HG03095 (cell line): ENCODE measurements around the gene ZNRF1.
A peak's percentile ranks its signal among the peaks of the same experiment; 100 is the strongest.
"Not testable (repeated sequence)": the region's sequence is repeated elsewhere in the genome, so short reads cannot be mapped to it uniquely, and the experiment has no call there.

Experiments
- ATAC-seq: cut with Tn5 transposase; IDR thresholded peaks from one replicate; pipeline ENCODE4 v1.9.1; 2021; ENCODE audit warnings: moderate library complexity; ENCODE audit not compliant: unreplicated experiment

Gene ZNRF1

DNA sequence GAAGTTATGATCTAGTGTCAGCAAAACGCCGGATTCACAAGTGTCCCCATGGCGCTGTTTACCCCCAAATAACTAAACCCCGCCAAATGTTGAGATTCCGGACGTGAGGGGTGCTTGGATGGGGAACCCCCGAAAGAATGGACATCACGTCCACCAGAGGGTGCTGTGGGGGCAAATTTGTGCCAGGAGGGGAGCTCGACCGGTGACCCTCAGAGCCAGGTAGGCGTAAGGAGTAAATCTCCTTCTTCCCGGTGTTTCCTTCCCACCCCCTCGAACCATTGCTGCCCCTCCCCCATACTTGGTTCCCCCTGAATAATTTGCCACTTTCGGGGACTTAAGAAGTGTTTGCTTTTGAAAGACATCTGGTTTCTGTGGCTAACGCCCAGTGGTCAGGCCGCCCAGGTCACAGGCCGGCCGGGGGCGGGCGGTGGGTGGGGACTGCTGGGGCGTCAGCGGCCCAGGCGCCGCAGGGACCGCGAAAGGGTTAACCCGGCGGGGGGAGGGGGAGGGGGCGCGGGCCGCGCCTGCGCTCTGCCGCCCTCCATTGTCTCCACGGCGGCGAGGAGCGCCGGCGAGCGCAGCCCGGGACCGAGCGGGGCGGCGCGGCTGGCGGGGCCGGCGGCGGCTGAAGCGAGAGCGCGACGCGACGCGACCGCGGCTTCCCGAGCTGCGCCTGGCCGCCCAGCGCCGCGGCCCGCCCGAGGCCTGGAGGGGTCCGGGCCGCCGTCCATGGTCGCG, at the start of gene ZNRF1:
Gene ZNRF1 (plus strand): TSS at position 544 of the 738 bp plus-strand sequence. CDS start 648 bp downstream, outside the sequence.
- peak; percentile 61 for ATAC-seq

DNA sequence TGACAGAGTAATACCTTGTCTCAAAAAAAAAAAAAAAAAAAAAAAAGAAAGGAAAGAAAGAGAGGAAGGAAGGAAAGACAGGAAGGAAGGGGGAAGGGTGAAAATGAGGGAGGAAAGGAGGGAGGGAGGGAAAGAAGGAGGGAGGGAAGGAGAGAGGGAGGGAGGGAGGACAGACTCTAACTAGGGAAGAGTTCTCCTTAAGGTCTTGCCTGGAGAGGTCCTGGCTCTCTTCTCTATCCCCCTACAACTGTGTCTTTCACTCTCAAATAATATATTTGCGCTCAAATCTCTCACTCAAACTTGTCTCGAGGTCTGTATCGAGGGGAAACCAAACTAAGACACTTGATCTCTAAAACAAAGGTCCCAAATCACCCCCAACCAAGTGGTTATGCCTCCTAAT, 49.5 kb upstream of the ZNRF1 start:
- no peak for ATAC-seq

DNA sequence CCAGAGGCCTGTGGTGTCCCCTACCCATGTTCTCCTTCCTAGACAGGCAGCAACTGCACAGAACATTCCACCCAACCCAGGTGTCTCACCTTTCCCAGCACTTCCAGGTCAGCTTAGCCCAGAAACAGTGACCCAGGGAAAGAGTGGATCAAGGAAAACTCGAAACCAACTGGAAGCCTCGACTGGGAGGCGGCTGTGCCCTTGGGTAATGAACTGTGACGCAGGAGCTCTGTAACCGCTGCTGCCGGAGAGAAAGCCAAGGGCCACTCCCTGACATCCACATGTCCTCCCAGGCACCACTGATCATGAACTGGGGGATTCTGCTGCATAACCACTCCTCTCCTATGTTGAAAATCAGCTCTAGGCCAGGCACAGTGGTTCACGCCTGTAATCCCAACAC, 48.3 kb upstream of the ZNRF1 start:
- ATAC-seq = no peak

DNA sequence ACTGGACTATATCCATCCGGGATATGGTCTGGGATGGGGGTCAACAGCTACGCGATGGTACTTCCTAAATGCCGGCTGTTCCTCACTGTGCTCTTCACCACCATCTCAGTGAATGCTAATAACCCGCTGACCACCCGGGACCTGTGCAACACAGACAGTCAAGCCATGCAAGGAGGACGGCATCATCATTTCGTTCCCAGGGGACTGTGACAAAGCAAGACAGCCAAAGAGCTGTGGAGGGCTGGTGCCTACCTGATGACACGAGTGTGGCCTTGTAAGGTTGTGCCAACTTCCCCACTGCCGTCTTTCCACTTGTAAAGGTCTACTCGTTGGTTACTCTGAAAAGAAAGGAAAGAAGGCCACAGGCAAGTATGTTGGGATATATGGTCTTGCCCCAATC, 47.6 kb upstream of the ZNRF1 start:
- ATAC-seq = no peak

DNA sequence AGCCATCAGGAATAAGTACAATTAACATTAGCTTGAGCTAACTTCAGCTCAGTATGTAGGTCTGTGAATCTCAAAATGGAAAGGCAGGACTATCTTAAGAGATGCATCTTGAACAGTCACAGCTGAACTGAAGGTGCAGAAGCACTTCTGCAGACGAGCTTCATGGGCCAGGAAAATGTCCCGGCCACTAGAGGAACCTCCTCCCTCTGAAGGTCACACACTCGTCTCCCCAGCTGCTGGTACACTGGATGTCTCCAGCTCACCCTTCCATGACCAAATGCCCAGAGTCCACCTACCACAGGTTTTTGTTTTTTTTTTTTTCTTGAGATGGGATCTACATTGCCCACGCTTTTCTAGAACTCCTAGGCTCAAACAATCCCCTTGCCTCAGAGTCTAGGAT, 47.1 kb upstream of the ZNRF1 start:
- no peak for ATAC-seq

DNA sequence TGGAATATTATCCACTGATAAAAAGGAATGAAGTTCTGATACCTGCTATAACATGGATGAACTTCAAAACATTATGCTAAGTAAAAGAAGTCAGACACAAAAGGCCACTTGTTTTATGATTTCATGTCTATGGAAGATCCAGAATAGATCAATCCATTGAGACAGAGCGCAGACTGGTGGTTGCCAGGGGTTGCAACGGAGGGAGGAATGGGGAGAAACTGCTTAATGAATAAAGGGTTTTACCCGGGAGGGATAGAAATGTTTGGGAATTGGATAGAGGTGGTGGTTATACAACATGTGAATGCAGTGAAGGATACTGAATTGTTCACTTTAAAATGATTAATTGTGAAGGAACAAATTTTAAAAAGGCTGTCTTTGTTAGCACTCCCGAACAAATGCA, 44.1 kb upstream of the ZNRF1 start:
- no peak for ATAC-seq

DNA sequence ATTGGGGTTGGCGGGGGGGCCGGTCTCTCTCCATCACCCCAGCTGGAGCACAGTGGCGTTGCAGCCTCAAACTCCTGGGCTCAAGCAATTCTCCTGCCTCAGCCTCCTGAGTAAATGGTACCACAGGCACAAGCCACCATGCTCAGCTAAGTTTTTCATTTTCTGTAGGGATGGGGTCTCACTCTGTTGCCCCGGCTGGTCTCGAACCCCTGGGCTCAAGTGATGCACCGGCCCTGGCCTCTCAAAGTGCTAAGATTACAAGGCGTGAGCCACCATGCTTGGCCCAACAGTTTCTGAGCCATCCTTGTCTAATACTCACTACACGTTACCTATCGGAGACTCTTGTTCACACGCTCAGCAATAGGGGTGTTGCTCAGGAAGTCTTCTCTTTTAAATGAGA, 25.5 kb upstream of the ZNRF1 start:
- no peak for ATAC-seq

DNA sequence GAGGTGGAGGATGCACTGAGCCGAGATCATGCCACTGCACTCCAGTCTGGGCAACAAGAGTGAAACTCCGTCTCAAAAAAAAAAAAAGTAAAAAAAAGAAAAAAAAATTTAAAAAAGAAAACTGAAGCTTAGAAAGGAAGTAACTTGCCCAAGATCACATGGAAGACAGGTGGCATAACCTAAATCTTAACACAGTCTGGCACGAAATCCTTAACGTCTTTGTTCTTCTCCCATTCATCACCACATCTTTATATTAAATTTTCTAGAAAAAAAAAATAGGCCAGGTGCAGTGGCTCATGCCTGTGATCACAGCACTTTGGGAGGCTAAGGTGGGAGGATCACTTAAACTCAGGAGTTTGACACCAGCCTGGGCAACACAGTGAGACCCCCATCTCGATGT, 23.2 kb upstream of the ZNRF1 start:
- no peak for ATAC-seq

DNA sequence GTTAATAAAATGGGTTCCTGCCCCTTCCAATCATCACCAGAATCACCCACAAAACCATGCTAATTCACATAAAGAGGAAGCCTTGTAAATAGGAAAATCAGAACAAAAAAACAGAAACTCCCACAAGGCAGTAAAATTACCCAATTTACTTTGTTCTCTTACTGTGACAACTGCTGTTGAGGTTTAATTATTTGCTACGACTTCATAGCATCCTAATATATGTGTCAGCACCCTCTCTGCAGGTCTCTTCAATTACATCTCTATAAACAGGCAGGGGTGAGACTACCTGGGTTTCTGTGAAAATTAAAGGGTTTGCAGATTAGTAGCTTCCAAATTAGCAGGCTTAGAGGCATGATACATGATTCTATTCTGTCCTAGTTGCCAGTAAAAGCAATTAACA, 16.6 kb upstream of the ZNRF1 start:
- ATAC-seq = no peak

DNA sequence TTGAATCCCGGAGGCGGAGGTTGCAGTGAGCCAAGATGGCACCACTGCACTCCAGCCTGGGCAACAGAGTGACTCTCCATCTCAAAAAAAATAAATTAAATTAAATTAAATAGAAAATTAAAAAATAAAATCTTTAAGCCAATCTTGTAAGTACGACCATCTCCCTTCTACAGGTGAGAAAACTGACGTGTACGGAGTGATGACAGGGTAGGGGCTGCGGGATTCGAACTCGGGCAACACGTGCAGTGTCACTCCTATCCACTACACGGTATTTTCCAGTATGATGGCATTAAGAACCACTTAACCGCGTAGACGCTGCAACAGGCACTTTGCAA, 14.7 kb upstream of the ZNRF1 start:
- ATAC-seq = no peak

DNA sequence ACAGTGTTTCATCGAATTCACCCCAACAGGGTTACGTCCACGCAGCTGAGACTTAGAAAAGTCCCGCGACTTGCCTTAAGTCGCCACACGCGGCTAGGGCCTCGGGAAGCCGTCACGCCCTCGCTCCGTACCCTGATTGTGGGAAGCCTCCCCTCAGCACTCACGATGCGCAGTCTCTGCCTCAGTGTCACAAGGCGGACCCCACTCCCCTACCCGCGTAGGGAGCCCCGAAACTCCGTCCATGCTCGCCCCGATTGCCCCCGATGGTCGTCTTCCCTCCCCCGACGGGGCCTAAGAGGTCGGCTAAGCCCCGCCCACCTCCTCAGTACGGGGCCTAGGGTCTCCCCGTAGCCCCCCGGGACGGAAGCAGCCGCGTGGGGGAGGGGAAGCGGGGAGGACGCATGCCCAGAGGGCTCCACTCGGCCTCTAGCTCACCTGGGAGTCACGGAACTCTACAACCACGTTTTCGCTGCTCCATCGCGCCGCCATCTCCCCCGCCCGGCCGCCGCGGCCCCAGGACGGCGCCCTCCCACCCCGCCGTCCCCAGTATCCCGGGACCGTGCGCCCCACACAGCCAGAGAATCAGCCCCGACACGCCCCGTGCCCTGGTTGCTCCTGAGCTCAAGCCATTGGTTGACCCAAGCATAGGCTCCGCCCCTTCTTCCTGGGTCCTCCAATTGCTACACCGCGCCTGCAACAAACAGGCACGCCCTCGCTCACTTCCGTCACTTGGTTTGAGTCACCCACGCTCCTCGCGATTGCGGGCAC, 14.1 kb upstream of the ZNRF1 start, which contains the start of gene WDR59:
Gene WDR59 (minus strand): TSS at position 595 of the 768 bp plus-strand sequence. CDS start 106 bp downstream, at position 489.
- peak; percentile 99 for ATAC-seq

DNA sequence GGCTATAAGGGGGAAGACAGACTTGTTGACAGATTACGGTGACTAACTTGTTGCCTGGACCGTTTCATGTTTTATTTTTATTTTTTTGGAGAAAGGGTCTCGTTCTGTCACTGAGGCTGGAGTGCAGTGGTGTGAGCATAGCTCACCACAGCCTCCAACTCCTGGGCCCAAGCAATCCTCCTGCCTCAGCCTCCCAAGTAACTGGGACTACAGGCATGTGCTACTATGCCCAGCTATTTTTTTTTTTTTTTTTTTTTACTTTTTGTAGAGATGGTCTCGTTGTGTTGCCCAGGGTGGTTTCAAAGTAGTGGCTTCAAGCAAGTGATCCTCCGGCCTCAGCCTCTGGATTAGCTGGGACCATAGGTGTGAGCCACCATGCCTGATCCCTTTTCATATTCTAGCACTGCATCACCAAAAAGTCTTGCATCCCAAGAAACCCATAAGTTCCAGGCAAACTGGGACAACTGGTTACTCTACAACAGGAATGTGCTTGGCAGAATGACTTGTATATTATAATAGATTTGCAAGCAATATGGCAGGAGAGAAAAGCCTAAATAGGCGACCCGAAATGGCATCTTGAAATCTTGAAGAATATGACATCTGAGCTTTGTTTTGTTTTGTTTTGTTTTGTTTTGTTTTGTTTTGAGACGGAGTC, 11.7 kb upstream of the ZNRF1 start:
- no peak for ATAC-seq

DNA sequence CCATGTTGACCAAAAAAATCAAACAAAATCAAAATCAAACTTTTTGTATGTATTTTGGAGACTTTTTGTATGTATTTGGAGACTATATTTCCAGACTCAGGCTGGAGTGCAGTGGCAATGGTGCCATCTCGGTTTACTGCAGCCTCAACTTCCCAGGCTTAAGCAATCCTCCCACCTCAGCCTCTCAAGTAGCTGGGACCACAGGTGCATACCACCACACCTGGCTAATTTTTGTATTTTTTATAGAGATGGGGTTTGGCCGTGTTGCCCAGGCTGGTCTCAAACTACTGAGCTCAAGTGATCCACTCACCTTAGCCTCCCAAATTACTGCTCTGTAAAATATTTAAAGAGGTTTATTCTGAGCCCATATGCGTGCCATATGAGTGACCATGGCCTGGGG, 9.0 kb upstream of the ZNRF1 start:
- ATAC-seq = not testable (repeated sequence)

DNA sequence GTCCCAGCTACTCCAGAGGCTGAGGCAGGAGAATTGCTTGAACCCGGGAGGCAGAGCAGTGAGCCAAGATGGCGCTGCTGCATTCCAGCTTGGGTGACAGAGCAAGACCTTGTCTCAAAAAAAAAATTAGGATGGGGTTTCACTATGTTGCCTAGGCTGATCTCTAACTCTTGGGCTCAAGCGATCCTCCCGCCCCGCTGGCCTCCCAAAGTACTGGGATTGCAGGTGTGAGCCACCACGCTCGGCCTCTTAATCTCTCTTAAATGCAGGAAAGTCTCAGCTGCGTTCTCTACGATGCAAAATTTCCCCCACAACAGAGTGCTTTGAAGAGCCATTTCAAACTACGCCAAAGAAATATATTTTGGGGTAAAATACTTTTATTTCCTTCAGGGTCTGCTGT, 8.0 kb upstream of the ZNRF1 start:
- ATAC-seq = no peak

DNA sequence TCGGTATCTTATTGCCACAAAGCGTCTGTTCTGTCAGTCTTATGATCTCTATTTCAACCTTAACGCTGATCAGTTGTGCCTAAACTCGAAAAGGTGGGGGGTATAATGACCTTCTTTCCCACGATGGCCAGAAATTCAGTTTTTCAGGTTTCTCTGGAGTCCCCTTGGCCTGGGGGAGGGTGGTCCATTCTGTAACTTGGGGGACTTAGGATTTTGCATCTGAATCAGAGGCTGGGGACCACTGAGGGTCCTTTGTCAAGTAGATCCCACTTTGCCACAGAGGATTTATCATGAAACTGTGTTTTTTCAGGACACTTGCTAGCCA, 7.6 kb upstream of the ZNRF1 start:
- ATAC-seq = no peak

DNA sequence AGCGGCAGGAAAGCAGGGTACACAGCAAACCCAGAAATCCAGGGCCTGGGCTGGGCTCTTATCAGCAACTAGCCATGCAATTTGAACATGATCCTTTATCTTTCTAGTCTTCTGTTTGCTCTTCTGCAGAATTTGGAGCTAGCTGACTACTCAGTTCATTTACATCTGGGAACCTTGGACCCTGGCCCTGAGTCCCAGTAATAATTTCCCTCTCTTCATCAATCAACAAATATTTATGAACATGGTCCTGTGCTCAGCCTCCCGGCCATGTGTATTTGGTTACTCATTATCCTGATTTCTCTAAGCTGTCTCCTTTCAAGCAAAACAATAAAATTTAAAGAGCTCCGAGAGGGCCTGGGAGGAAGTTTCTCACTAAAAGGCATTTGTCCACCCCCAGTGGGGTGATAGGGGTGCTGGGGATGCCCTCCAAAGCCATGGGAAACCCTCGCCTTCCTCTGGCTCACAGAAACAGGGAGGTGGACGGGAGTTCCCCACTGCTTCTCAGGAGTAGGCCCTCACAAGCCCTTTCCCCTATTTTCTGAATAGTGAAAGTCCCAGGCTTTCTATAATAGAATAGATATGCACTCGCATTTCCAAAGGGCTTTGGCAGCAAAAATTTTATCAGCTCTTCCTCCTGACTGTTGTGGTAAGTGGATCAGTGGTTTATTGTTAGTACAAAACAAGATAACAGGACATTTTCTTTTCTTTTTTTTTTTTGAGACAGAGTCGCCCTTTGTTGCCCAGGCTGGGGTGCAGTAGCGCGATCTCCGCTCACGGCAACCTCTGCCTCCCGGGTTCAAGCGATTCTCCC, 7.0 kb upstream of the ZNRF1 start:
- no peak for ATAC-seq

DNA sequence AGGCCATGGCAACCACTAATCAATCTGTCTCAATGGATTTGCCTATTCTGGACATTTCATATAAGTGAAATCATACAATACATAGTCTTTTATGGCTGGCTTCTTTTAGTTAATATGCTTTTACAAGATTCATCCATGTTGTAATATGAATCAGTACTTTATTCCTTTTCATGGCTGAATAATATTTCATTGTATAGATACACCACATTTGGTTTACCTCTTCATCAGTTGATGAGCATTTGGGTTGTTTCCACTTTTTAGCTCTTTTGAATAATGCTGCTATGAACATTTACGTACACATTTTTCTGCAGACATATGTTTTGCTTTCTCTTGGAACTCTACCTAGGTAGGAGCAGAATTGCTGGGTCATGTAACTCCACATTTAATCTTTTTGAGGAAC, 2.8 kb upstream of the ZNRF1 start:
- ATAC-seq = no peak

DNA sequence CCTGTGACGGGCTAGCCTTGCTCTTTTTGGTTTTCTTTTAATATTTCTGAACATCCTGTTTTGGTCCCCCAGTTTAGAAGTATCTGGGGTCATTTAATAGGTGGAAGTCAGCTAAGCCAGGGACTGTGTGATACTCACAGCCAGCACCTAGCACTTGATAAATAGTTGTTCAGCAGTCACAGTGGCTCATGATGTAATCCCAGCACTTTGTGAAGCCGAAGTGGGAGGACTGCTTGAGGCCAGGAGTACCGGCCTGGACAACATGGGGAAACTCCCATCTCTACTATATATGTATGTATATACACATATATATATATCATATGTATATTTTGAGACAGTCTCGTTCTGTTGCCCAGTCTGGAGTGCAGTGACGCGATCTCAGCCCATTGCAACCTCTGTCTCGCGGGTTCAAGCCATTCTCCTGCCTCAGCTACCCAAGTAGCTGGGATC, 1.8 kb upstream of the ZNRF1 start:
- ATAC-seq = no peak

DNA sequence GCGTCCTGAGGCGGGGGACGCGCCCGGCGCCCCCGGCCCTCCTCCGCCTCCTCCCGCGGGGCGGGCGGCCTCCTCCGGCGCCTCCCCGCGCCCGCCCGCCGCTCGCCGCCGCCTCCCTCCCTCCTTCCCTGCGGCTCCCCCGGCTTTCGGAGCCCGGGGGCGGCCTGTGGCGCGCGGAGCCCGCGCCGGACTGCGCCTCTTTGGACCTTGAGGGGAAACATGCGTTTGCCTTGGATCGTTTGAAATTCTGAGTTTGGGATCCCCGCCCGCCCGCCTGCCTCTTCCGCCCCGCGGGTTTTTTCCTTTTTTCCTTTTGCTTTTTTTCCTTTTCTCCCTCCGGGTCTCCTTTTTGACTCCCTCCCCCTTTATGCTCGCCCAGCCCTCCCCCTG, 390 bp downstream of the ZNRF1 start:
- peak; percentile 21 for ATAC-seq

DNA sequence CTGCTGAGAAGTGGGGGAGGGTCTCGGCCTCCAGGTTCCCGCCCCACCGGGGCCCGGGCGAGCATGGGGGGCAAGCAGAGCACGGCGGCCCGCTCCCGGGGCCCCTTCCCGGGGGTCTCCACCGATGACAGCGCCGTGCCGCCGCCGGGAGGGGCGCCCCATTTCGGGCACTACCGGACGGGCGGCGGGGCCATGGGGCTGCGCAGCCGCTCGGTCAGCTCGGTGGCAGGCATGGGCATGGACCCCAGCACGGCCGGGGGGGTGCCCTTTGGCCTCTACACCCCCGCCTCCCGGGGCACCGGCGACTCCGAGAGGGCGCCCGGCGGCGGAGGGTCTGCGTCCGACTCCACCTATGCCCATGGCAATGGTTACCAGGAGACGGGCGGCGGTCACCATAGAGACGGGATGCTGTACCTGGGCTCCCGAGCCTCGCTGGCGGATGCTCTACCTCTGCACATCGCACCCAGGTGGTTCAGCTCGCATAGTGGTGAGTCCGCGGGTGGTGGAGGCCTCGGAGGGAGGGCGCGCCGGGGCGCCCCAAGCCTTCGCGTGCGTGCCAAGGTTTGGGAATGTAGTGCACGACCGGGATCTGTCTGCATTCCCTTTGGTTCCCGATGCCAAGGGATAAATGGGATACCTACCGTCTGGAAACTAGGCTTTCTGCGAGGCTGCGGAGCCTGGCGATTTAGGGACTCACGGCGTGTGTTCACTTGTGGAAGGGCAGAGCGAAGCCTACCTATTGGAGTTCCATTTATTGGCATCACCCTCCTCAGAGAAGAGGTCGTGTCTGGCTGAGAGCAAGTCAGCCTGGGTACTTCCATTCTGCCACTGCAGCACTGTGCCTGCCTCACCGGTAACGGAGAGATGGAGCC, 1.0 kb downstream of the ZNRF1 start:
- no peak for ATAC-seq
